CD14-positive monocyte (primary cell): ENCODE measurements around the gene TRMU. TPM values are rescaled to one million over a fixed set of nuclear protein-coding genes. Genes with fewer than 3 reads are reported as not detected.

Experiments
- DNase-seq, 3 donors: peaks; one replicate each; pipeline ENCODE4 v3.0.0-alpha.2; 2011 to 2022
- H2AFZ ChIP-seq: 2 replicates; pipeline ENCODE4 v1.6.0; 2012; ENCODE audit warnings: mild to moderate bottlenecking, low read depth, low read length, inconsistent platforms; ENCODE audit not compliant: insufficient read depth, poor library complexity, severe bottlenecking
- H3K27ac ChIP-seq, 2 donors: 1 replicate in 1 of 2; 2 replicates in 1 of 2; pipeline ENCODE4 v1.5.1; 2012 to 2013; ENCODE audit warnings: low read length in 2 of 2, control low read depth in 1 of 2, inconsistent platforms in 1 of 2, low read depth in 1 of 2, mild to moderate bottlenecking in 1 of 2
- H3K27me3 ChIP-seq, 2 donors: one replicate each; pipeline versions ENCODE4 v1.6.0 to v1.6.1; 2011 to 2013; ENCODE audit warnings: low read length in 2 of 2; ENCODE audit not compliant: control insufficient read depth in 2 of 2, insufficient read depth in 2 of 2
- H3K36me3 ChIP-seq, 2 donors: replicated peaks in 1 of 2; 1 replicate in 1 of 2; 2 replicates in 1 of 2; pipeline versions ENCODE4 v1.5.1 to v1.6.1; 2012 to 2013; ENCODE audit warnings: low read length in 2 of 2, control low read depth in 1 of 2, inconsistent platforms in 1 of 2, mild to moderate bottlenecking in 1 of 2; ENCODE audit not compliant: insufficient read depth in 2 of 2, control insufficient read depth in 1 of 2
- H3K4me1 ChIP-seq, 2 donors: 1 replicate in 1 of 2; 2 replicates in 1 of 2; pipeline versions ENCODE4 v1.5.1 to v1.6.1; 2012 to 2013; ENCODE audit warnings: low read length in 2 of 2, control low read depth in 1 of 2, inconsistent platforms in 1 of 2, mild to moderate bottlenecking in 1 of 2, moderate library complexity in 1 of 2; ENCODE audit not compliant: insufficient read depth in 2 of 2, control insufficient read depth in 1 of 2
- H3K4me2 ChIP-seq: replicated peaks from 2 replicates; pipeline ENCODE3; 2012; ENCODE audit warnings: low read length, moderate library complexity, mild to moderate bottlenecking; ENCODE audit not compliant: poor library complexity, severe bottlenecking; ENCODE audit errors: extremely low read depth
- H3K4me3 ChIP-seq, 3 experiments: fragments of 200-600 bp in 1 of 3; sonication (generic) in 1 of 3; replicated peaks in 1 of 3; 1 replicate in 2 of 3; 2 replicates in 1 of 3; pipeline ENCODE4 v1.5.1; 2011 to 2013; ENCODE audit warnings: low read length in 3 of 3, mild to moderate bottlenecking in 3 of 3, control low read depth in 2 of 3, low read depth in 2 of 3, inconsistent platforms in 1 of 3, moderate library complexity in 1 of 3
- H3K79me2 ChIP-seq: 2 replicates; pipeline ENCODE4 v1.6.0; 2012; ENCODE audit warnings: mild to moderate bottlenecking, control low read depth, inconsistent platforms, low read length, moderate library complexity; ENCODE audit not compliant: insufficient read depth
- H3K9ac ChIP-seq: 2 replicates; pipeline ENCODE4 v1.6.0; 2017; ENCODE audit warnings: low read length, mild to moderate bottlenecking; ENCODE audit not compliant: insufficient read depth, poor library complexity, severe bottlenecking
- H3K9me3 ChIP-seq, 2 donors: replicated peaks in 1 of 2; 1 replicate in 1 of 2; 2 replicates in 1 of 2; pipeline versions ENCODE4 v1.5.1 to v1.6.1; 2012 to 2013; ENCODE audit warnings: low read length in 2 of 2, control low read depth in 1 of 2; ENCODE audit not compliant: control insufficient read depth in 1 of 2, insufficient read depth in 1 of 2
- H4K20me1 ChIP-seq: 2 replicates; pipeline ENCODE4 v1.6.0; 2012; ENCODE audit warnings: mild to moderate bottlenecking, low read length, control low read depth, moderate library complexity; ENCODE audit not compliant: insufficient read depth
- H3K27ac Mint-ChIP-seq, 7 donors: one replicate each; pipeline ENCODE4 v1.8.0; 2020; ENCODE audit warnings: mild to moderate bottlenecking in 7 of 7, mixed read lengths in 7 of 7, moderate library complexity in 6 of 7, inconsistent platforms in 2 of 7
- H3K27me3 Mint-ChIP-seq, 3 donors: one replicate each; pipeline ENCODE4 v1.8.0; 2021 to 2022; ENCODE audit warnings: low read depth in 3 of 3, mild to moderate bottlenecking in 3 of 3, mixed read lengths in 3 of 3, moderate library complexity in 3 of 3, inconsistent platforms in 1 of 3
- H3K36me3 Mint-ChIP-seq, 2 donors: one replicate each; pipeline ENCODE4 v1.8.0; 2020; ENCODE audit warnings: mixed read lengths in 2 of 2, inconsistent platforms in 1 of 2, mild to moderate bottlenecking in 1 of 2
- H3K4me1 Mint-ChIP-seq: one replicate; pipeline ENCODE4 v1.8.0; 2020; ENCODE audit warnings: mild to moderate bottlenecking, mixed read lengths
- H3K4me3 Mint-ChIP-seq, 2 donors: one replicate each; pipeline ENCODE4 v1.8.0; 2020; ENCODE audit warnings: mild to moderate bottlenecking in 2 of 2, mixed read lengths in 2 of 2, moderate library complexity in 1 of 2
- H3K9me3 Mint-ChIP-seq, 7 donors: one replicate each; pipeline ENCODE4 v1.8.0; 2020 to 2022; ENCODE audit warnings: mixed read lengths in 7 of 7, mild to moderate bottlenecking in 6 of 7, moderate library complexity in 6 of 7, inconsistent platforms in 2 of 7
- WGBS: methylation state at CpG from one replicate; pipeline ENCODE4 v1.1.5; 2013; ENCODE audit warnings: missing lambda C conversion rate; ENCODE audit not compliant: insufficient coverage; 5-methylcytosine and 5-hydroxymethylcytosine counted together
- intact Hi-C, 2 donors: fragments of 100-400 bp; cut with micrococcal nuclease; formaldehyde crosslinking; loops; one replicate each; pipeline versions ENCODE4 v1.15.0 to v1.15.1; 2023
- polyA plus RNA-seq, 3 donors: library from polyadenylated mRNA; depleted of rRNA in 1 of 3; unstranded in 2 of 3; stranded (reverse) in 1 of 3; fragments of 300-500 nt in 2 of 3; fragments of >200 nt in 1 of 3; fragmentation: Illumina TruSeq in 2 of 3; gene quantifications; 1 replicate in 2 of 3; 2 replicates in 1 of 3; pipeline ENCODE4 v1.2.3, GENCODE V29; 2012 to 2021
- TF ChIP-seq, protein P1 (sequence below): fragments of 200-600 bp; IDR thresholded peaks from one replicate; pipeline ENCODE4 v1.8.0; 2022; ENCODE audit warnings: antibody characterized with exemption, mild to moderate bottlenecking

Gene TRMU
- polyA plus RNA-seq, 3 donors: 4.7 to 32.9 (median 5.6) TPM

DNA sequence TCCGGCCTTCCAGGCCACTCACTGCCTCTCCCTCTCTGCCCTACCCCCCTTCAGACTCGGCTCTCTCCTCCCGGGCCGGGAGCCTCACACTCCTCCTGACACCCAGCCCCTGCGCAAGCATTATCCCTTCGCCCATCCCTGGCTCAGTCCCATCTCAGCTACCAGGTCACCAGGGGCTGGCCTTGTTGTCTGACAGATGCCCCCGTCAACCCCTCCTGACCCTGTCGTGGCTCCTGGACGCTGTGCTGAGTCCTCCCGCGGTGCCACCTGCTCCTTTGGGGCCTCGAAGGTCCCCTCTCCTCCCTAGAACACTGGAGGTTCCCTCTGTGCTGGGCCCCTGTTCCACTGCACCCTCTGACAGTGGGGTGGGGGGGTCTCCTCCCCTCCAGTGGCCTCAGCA, 32.9 kb downstream of the TRMU start:
- Histone ChIP-seq H3K4me2 (no peak overlapping the region), H3K27me3 (peaks cover 0 to 10% of the 10 kb centered on the region in 2 donors), H3K79me2 (no peaks in the 10 kb centered on the region), H4K20me1 (no peaks in the 10 kb centered on the region), H3K9me3 (no peaks in the 10 kb centered on the region), H3K4me3 (no peak overlapping the region), H3K27ac (no peak overlapping the region), H3K4me1 (no peaks in the 10 kb centered on the region), H2AFZ (no peak overlapping the region), H3K36me3 (no peaks in the 10 kb centered on the region), H3K9ac (no peak overlapping the region)
- no peak for DNase-seq
- TF ChIP-seq, protein P1, sequence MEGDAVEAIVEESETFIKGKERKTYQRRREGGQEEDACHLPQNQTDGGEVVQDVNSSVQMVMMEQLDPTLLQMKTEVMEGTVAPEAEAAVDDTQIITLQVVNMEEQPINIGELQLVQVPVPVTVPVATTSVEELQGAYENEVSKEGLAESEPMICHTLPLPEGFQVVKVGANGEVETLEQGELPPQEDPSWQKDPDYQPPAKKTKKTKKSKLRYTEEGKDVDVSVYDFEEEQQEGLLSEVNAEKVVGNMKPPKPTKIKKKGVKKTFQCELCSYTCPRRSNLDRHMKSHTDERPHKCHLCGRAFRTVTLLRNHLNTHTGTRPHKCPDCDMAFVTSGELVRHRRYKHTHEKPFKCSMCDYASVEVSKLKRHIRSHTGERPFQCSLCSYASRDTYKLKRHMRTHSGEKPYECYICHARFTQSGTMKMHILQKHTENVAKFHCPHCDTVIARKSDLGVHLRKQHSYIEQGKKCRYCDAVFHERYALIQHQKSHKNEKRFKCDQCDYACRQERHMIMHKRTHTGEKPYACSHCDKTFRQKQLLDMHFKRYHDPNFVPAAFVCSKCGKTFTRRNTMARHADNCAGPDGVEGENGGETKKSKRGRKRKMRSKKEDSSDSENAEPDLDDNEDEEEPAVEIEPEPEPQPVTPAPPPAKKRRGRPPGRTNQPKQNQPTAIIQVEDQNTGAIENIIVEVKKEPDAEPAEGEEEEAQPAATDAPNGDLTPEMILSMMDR: no peak
- H3K27ac Mint-ChIP-seq: no peak overlapping the region
- intact Hi-C loops: no loop called here
- H3K36me3 Mint-ChIP-seq: no peaks in the 10 kb centered on the region
- H3K4me1 Mint-ChIP-seq: peaks cover 4% of the 10 kb centered on the region
- WGBS: 81% methylated on average over 8 of the region's 12 CpGs
- peaks cover 0 to 16% (median 15%) of the 10 kb centered on the region in 3 donors for H3K27me3 Mint-ChIP-seq
- peaks cover 0 to 2% (median 0%) of the 10 kb centered on the region in 7 donors for H3K9me3 Mint-ChIP-seq
- no peak overlapping the region for H3K4me3 Mint-ChIP-seq

DNA sequence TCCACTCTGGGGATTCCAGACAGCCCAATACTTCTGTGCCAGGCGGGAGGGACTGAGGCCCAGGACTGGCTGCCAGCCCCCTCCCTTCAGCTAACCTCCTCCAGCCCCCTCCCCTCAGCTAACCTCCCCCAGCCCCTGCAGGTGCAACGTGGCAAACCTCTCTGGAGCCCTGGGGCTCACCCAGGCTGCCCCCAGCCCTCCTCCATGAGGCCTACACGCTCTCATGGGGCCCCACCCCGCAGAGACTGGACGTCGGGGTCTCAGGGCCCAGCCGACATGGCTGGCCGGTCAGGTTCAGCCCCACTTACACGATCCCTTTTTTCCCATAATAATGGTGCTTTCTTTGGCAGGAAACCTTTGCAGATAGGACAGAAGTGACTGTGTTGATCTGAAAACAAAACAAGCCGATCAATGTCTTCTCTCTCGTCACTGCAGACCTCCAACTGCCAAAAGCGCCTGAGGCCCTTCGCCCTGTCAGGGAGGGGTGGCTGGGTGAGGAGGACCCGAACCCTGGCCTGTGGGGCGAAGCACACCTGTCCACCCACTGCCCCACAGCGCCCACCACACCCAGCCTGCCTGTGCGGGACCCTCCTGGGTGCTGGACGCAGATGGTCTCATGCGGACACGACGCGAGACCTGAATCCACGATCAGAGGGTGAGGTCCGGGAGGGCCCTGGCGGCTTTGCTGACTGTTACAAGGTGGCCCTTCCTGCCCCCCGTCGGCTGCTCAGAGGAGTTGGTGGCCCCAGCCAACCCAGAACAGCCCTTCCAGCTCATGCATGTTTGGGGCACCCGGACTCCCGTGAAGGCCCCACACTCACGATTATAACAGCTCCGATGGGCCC, 33.6 kb downstream of the TRMU start:
- no peak overlapping the region for H3K27ac ChIP-seq
- WGBS: 94% methylated on average over 24 of the region's 31 CpGs
- no peak overlapping the region for H2AFZ ChIP-seq
- H3K79me2 ChIP-seq: no peaks in the 10 kb centered on the region
- Mint-ChIP-seq H3K9me3 (peaks cover 0 to 3% (median 0%) of the 10 kb centered on the region in 7 donors), H3K4me3 (no peak overlapping the region), H3K4me1 (peaks cover 10% of the 10 kb centered on the region), H3K27ac (no peak overlapping the region), H3K36me3 (no peaks in the 10 kb centered on the region), H3K27me3 (peaks cover 5 to 21% (median 20%) of the 10 kb centered on the region in 3 donors)
- H3K4me1 ChIP-seq: no peaks in the 10 kb centered on the region
- intact Hi-C loops: no loop called here
- no peak overlapping the region for H3K4me2 ChIP-seq
- H3K9me3 ChIP-seq: no peaks in the 10 kb centered on the region
- no peak for DNase-seq
- H3K4me3 ChIP-seq: no peak overlapping the region
- peaks cover 0 to 15% of the 10 kb centered on the region in 2 donors for H3K27me3 ChIP-seq
- TF ChIP-seq, protein P1: no peak
- no peaks in the 10 kb centered on the region for H4K20me1 ChIP-seq
- H3K9ac ChIP-seq: no peak overlapping the region
- H3K36me3 ChIP-seq: no peaks in the 10 kb centered on the region
